ENCODE results near the gene OR2S2. TPM values are rescaled to one million over a fixed set of nuclear protein-coding genes. Genes with fewer than 3 reads are reported as not detected.

Gene OR2S2
- total RNA-seq, 1 experiment from 2014 or later = not detected

DNA sequence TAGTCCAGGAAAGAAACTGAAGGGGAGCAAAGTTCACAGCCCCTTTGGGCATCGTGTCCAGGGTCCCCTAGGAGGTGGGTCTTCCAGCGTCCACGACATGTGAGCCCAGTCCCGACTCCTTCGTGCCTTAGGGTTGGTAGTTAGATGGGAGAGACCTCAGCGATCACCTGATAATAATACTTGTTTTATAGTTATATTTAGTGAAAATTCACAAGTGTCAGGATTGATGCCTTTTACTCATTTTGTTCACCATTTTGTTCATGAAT lies 28.6 kb downstream of the OR2S2 start (continued):
- TF ChIP-seq, protein P1, sequence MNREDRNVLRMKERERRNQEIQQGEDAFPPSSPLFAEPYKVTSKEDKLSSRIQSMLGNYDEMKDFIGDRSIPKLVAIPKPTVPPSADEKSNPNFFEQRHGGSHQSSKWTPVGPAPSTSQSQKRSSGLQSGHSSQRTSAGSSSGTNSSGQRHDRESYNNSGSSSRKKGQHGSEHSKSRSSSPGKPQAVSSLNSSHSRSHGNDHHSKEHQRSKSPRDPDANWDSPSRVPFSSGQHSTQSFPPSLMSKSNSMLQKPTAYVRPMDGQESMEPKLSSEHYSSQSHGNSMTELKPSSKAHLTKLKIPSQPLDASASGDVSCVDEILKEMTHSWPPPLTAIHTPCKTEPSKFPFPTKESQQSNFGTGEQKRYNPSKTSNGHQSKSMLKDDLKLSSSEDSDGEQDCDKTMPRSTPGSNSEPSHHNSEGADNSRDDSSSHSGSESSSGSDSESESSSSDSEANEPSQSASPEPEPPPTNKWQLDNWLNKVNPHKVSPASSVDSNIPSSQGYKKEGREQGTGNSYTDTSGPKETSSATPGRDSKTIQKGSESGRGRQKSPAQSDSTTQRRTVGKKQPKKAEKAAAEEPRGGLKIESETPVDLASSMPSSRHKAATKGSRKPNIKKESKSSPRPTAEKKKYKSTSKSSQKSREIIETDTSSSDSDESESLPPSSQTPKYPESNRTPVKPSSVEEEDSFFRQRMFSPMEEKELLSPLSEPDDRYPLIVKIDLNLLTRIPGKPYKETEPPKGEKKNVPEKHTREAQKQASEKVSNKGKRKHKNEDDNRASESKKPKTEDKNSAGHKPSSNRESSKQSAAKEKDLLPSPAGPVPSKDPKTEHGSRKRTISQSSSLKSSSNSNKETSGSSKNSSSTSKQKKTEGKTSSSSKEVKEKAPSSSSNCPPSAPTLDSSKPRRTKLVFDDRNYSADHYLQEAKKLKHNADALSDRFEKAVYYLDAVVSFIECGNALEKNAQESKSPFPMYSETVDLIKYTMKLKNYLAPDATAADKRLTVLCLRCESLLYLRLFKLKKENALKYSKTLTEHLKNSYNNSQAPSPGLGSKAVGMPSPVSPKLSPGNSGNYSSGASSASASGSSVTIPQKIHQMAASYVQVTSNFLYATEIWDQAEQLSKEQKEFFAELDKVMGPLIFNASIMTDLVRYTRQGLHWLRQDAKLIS (CRISPR knock-in tag; IDR thresholded peaks at IDR 0.05; ENCODE audit: borderline replicate concordance) = no peak
- TF ChIP-seq, protein P2, sequence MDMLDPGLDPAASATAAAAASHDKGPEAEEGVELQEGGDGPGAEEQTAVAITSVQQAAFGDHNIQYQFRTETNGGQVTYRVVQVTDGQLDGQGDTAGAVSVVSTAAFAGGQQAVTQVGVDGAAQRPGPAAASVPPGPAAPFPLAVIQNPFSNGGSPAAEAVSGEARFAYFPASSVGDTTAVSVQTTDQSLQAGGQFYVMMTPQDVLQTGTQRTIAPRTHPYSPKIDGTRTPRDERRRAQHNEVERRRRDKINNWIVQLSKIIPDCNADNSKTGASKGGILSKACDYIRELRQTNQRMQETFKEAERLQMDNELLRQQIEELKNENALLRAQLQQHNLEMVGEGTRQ (CRISPR knock-in tag; IDR thresholded peaks at IDR 0.05) = no peak
- TF ChIP-seq, protein P3, sequence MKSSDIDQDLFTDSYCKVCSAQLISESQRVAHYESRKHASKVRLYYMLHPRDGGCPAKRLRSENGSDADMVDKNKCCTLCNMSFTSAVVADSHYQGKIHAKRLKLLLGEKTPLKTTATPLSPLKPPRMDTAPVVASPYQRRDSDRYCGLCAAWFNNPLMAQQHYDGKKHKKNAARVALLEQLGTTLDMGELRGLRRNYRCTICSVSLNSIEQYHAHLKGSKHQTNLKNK (CRISPR knock-in tag; IDR thresholded peaks at IDR 0.05) = no peak
- no peak for TF ChIP-seq NR2C2 (CRISPR knock-in tag; IDR thresholded peaks at IDR 0.05)

DNA sequence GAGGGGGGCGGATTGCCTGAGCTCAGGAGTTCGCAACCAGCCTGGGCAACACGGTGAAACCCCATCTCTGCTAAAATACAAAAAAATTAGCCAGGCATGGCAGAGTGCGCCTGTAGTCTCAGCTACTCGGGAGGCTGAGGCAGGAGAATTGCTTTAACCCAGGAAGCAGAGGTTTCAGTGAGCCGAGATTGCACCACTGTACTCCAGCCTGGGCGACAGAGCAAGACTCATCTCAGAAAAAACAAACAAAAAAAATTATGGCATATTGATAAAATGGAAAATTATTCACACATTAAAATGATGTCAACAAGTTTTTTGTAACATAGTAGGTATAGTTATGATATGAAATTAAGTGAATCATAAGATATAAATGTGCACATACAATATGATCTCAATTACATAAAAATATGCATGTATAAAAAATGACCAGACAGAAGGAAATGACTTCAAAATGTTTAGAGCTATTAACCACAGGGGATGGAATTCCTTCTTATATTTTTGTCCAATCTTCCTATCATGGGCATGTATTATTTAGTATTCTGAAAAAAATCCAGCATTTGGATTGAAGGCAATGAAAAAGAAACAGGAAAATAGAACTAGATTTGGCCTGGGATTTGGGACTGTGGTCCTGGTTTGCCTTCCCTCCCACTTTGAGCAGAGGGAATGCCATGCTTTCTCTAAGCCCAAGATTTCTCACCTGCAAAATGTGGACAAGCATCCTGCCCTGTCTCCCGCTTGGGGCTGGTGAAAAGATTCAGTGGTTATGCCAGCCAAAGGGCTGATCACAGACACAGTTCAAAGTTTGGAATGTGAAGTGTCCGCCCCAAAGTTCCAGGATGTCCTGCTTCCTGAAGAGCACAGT lies 29.1 kb downstream of the OR2S2 start:
- no peaks in the 10 kb centered on the region for H3K9me3 Mint-ChIP-seq
- ChIA-PET POLR2A (no interaction called here), CTCF (interaction anchor here (1.2 to 1.5 kb wide), 2 partner anchors 17 to 46 kb away, joined by 4 to 7 read pairs; no protein-coding TSS in a partner anchor)
- H3K27me3 Mint-ChIP-seq (ENCODE audit: low read depth) = peaks cover 11% of the 10 kb centered on the region; the same call in 1 of the 2 replicates
- DNase-seq (ENCODE audit: low spot score) = no peak
- no peak overlapping the region for H3K27ac Mint-ChIP-seq
- no peaks in the 10 kb centered on the region for H3K4me1 Mint-ChIP-seq
- no peaks in the 10 kb centered on the region for H3K36me3 Mint-ChIP-seq
- no peak overlapping the region for H3K4me3 Mint-ChIP-seq
- no peak for ATAC-seq
- TF ChIP-seq, protein P4, sequence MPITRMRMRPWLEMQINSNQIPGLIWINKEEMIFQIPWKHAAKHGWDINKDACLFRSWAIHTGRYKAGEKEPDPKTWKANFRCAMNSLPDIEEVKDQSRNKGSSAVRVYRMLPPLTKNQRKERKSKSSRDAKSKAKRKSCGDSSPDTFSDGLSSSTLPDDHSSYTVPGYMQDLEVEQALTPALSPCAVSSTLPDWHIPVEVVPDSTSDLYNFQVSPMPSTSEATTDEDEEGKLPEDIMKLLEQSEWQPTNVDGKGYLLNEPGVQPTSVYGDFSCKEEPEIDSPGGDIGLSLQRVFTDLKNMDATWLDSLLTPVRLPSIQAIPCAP (CRISPR knock-in tag; IDR thresholded peaks at IDR 0.05) = no peak
- TF ChIP-seq, protein P5, sequence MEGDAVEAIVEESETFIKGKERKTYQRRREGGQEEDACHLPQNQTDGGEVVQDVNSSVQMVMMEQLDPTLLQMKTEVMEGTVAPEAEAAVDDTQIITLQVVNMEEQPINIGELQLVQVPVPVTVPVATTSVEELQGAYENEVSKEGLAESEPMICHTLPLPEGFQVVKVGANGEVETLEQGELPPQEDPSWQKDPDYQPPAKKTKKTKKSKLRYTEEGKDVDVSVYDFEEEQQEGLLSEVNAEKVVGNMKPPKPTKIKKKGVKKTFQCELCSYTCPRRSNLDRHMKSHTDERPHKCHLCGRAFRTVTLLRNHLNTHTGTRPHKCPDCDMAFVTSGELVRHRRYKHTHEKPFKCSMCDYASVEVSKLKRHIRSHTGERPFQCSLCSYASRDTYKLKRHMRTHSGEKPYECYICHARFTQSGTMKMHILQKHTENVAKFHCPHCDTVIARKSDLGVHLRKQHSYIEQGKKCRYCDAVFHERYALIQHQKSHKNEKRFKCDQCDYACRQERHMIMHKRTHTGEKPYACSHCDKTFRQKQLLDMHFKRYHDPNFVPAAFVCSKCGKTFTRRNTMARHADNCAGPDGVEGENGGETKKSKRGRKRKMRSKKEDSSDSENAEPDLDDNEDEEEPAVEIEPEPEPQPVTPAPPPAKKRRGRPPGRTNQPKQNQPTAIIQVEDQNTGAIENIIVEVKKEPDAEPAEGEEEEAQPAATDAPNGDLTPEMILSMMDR (IDR thresholded peaks at IDR 0.05) = no peak
- TF ChIP-seq PRRX2 (CRISPR knock-in tag; IDR thresholded peaks at IDR 0.05) (no peak), NFE2L1 (CRISPR knock-in tag; IDR thresholded peaks at IDR 0.05) (no peak), RORB (CRISPR knock-in tag; IDR thresholded peaks at IDR 0.05) (no peak), TEAD4 (CRISPR knock-in tag; IDR thresholded peaks at IDR 0.05) (no peak)
- TF ChIP-seq, protein P1 (CRISPR knock-in tag; IDR thresholded peaks at IDR 0.05; ENCODE audit: borderline replicate concordance) = no peak
- TF ChIP-seq, protein P6, sequence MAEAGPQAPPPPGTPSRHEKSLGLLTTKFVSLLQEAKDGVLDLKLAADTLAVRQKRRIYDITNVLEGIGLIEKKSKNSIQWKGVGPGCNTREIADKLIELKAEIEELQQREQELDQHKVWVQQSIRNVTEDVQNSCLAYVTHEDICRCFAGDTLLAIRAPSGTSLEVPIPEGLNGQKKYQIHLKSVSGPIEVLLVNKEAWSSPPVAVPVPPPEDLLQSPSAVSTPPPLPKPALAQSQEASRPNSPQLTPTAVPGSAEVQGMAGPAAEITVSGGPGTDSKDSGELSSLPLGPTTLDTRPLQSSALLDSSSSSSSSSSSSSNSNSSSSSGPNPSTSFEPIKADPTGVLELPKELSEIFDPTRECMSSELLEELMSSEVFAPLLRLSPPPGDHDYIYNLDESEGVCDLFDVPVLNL (CRISPR knock-in tag; IDR thresholded peaks at IDR 0.05; ENCODE audit: borderline replicate concordance, low read depth) = no peak
- TF ChIP-seq, protein P7, sequence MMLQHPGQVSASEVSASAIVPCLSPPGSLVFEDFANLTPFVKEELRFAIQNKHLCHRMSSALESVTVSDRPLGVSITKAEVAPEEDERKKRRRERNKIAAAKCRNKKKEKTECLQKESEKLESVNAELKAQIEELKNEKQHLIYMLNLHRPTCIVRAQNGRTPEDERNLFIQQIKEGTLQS (CRISPR knock-in tag; conservative IDR thresholded peaks at IDR 0.05) = no peak
- TF ChIP-seq, protein P8, sequence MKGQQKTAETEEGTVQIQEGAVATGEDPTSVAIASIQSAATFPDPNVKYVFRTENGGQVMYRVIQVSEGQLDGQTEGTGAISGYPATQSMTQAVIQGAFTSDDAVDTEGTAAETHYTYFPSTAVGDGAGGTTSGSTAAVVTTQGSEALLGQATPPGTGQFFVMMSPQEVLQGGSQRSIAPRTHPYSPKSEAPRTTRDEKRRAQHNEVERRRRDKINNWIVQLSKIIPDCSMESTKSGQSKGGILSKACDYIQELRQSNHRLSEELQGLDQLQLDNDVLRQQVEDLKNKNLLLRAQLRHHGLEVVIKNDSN (CRISPR knock-in tag; IDR thresholded peaks at IDR 0.05) = no peak
- TF ChIP-seq, protein P9, sequence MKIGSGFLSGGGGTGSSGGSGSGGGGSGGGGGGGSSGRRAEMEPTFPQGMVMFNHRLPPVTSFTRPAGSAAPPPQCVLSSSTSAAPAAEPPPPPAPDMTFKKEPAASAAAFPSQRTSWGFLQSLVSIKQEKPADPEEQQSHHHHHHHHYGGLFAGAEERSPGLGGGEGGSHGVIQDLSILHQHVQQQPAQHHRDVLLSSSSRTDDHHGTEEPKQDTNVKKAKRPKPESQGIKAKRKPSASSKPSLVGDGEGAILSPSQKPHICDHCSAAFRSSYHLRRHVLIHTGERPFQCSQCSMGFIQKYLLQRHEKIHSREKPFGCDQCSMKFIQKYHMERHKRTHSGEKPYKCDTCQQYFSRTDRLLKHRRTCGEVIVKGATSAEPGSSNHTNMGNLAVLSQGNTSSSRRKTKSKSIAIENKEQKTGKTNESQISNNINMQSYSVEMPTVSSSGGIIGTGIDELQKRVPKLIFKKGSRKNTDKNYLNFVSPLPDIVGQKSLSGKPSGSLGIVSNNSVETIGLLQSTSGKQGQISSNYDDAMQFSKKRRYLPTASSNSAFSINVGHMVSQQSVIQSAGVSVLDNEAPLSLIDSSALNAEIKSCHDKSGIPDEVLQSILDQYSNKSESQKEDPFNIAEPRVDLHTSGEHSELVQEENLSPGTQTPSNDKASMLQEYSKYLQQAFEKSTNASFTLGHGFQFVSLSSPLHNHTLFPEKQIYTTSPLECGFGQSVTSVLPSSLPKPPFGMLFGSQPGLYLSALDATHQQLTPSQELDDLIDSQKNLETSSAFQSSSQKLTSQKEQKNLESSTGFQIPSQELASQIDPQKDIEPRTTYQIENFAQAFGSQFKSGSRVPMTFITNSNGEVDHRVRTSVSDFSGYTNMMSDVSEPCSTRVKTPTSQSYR (CRISPR knock-in tag; IDR thresholded peaks at IDR 0.05) = no peak
- TF ChIP-seq, protein P10, sequence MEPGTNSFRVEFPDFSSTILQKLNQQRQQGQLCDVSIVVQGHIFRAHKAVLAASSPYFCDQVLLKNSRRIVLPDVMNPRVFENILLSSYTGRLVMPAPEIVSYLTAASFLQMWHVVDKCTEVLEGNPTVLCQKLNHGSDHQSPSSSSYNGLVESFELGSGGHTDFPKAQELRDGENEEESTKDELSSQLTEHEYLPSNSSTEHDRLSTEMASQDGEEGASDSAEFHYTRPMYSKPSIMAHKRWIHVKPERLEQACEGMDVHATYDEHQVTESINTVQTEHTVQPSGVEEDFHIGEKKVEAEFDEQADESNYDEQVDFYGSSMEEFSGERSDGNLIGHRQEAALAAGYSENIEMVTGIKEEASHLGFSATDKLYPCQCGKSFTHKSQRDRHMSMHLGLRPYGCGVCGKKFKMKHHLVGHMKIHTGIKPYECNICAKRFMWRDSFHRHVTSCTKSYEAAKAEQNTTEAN (CRISPR knock-in tag; IDR thresholded peaks at IDR 0.05) = no peak

All from WTC11 (cell line).